K562 (cell line): ENCODE results near the gene RNH1. TPM values are rescaled to one million over a fixed set of nuclear protein-coding genes. Genes with fewer than 3 reads are reported as not detected.
A peak's percentile ranks its signal among the peaks of the same experiment; 100 is the strongest.

Source experiments
- ATAC-seq: fragments of 200-7000 bp; cut with Tn5 transposase; 3 replicates; pipeline ENCODE4 v1.9.1; 2020; ENCODE audit warnings: moderate library complexity
- BruUV-seq: library from RNA; stranded (reverse); fragments of 400-500 nt; replicated peaks from 2 replicates; lab custom pipeline; 2021; lab: Mats Ljungman, UMichigan
- CTCF ChIA-PET: fragments of 300-600 bp; formaldehyde crosslinking; extraction: SDS; loops from one replicate; lab custom pipeline; 2021; ENCODE audit warnings: low intra/inter-chr PET ratio; lab: Yijun Ruan, JAX
- POLR2A ChIA-PET: fragments of 300-600, 350-650 bp; sonication (Branson Sonifier 250); formaldehyde crosslinking; extraction: SDS; loops from one replicate; lab custom pipeline; 2021; ENCODE audit warnings: antibody characterized with exemption, inconsistent platforms; lab: Yijun Ruan, JAX
- DNase-seq, 4 experiments: peaks; one replicate each; pipeline versions ENCODE4 v3.0.0 to v3.0.0-alpha.2; 2011 to 2018; ENCODE audit warnings: low spot score in 3 of 4, mixed read lengths in 3 of 4; ENCODE audit errors: extremely low read depth in 1 of 4
- FAIRE-seq: peaks from 2 replicates; lab custom pipeline; 2011; peaks lifted over from hg19 to GRCh38; lab: Jason Lieb, UNC
- H2AFZ ChIP-seq: 2 replicates; pipeline ENCODE4 v1.6.0; 2011; ENCODE audit warnings: low read depth, low read length, control low read depth, inconsistent platforms
- H3K27ac ChIP-seq: fragments of 200-600 bp; 3 replicates; pipeline ENCODE4 v1.8.0; 2011; ENCODE audit warnings: low read depth, mild to moderate bottlenecking, control low read depth, inconsistent platforms, low read length, moderate library complexity, mixed read lengths; ENCODE audit errors: extremely low read depth
- H3K27me3 ChIP-seq, 2 experiments: fragments of 300-600 bp in 1 of 2; 2 replicates in 1 of 2; 3 replicates in 1 of 2; pipeline versions ENCODE4 v1.6.0 to v1.8.0; 2011; ENCODE audit warnings: inconsistent platforms in 2 of 2, low read length in 2 of 2, mild to moderate bottlenecking in 1 of 2, mixed read lengths in 1 of 2, moderate library complexity in 1 of 2; ENCODE audit not compliant: control insufficient read depth in 2 of 2, insufficient read depth in 2 of 2
- H3K36me3 ChIP-seq: fragments of 300-600 bp; 3 replicates; pipeline ENCODE4 v1.8.0; 2011; ENCODE audit warnings: mild to moderate bottlenecking, low read length, inconsistent platforms; ENCODE audit not compliant: control insufficient read depth, insufficient read depth
- H3K4me1 ChIP-seq, 2 experiments: fragments of 200-600 bp in 1 of 2; replicated peaks in 1 of 2; 2 replicates in 1 of 2; 3 replicates in 1 of 2; pipeline versions ENCODE4 v1.5.1 to v1.8.0; 2011; ENCODE audit warnings: inconsistent platforms in 2 of 2, low read length in 2 of 2, mild to moderate bottlenecking in 1 of 2, mixed read lengths in 1 of 2, moderate library complexity in 1 of 2; ENCODE audit not compliant: control insufficient read depth in 2 of 2, insufficient read depth in 2 of 2
- H3K4me2 ChIP-seq: 2 replicates; pipeline ENCODE4 v1.6.1; 2011; ENCODE audit warnings: low read length, control low read depth, inconsistent platforms, mixed read lengths; ENCODE audit not compliant: insufficient read depth
- H3K4me3 ChIP-seq: fragments of 200-600 bp; sonication (generic), shearing (Covaris generic); 2 replicates; pipeline ENCODE4 v1.5.1; 2016; ENCODE audit warnings: control low read depth, inconsistent platforms
- H3K79me2 ChIP-seq: fragments of 200-600 bp; 3 replicates; pipeline ENCODE4 v1.8.0; 2011; ENCODE audit warnings: low read length, inconsistent platforms; ENCODE audit not compliant: control insufficient read depth, insufficient read depth
- H3K9ac ChIP-seq, 2 experiments: 2 replicates each; pipeline versions ENCODE4 v1.6.0 to v1.6.1; 2011; ENCODE audit warnings: low read depth in 2 of 2, low read length in 2 of 2, control low read depth in 1 of 2, inconsistent platforms in 1 of 2, mild to moderate bottlenecking in 1 of 2, mixed read lengths in 1 of 2; ENCODE audit not compliant: insufficient read depth in 1 of 2
- H3K9me1 ChIP-seq: one replicate; pipeline ENCODE4 v1.6.0; 2011; ENCODE audit warnings: inconsistent platforms, mild to moderate bottlenecking, low read length, moderate library complexity; ENCODE audit not compliant: control insufficient read depth, insufficient read depth
- H3K9me3 ChIP-seq: replicated peaks from 2 replicates; pipeline ENCODE4 v1.5.1; 2011; ENCODE audit warnings: low read depth, low read length, inconsistent platforms; ENCODE audit not compliant: control insufficient read depth, insufficient read depth
- H4K20me1 ChIP-seq: replicated peaks from 2 replicates; pipeline ENCODE4 v1.6.1; 2011; ENCODE audit warnings: low read length, inconsistent platforms, mixed read lengths; ENCODE audit not compliant: control insufficient read depth, insufficient read depth
- CBX8 ChIP-seq: fragments of 200-600 bp; sonication (generic); IDR thresholded peaks from 2 replicates; pipeline ENCODE4 v1.6.1; 2012; ENCODE audit warnings: borderline replicate concordance, mixed run types, low read depth, mild to moderate bottlenecking, moderate library complexity, mixed read lengths, low read length, control low read depth, inconsistent platforms; ENCODE audit not compliant: poor library complexity, severe bottlenecking; ENCODE audit errors: extremely low read depth
- CHD2 ChIP-seq: IDR thresholded peaks from 2 replicates; pipeline ENCODE4 v1.6.1; 2011; ENCODE audit warnings: low read depth, low read length
- PKNOX1 ChIP-seq: fragments of 450-650 bp; IDR thresholded peaks from 2 replicates; pipeline ENCODE4 v1.6.1; 2016
- ZBTB40 ChIP-seq, 2 experiments: fragments of 450-650 bp in 1 of 2; sonication (generic) in 1 of 2; formaldehyde crosslinking in 1 of 2; IDR thresholded peaks; 2 replicates each; pipeline versions ENCODE4 v1.7.1 to v1.9.0; 2016 to 2022; ENCODE audit warnings: inconsistent platforms in 1 of 2, mild to moderate bottlenecking in 1 of 2, missing genetic modification reagents in 1 of 2
- ZFP36 ChIP-seq: fragments of 150-350 bp; IDR thresholded peaks from 2 replicates; pipeline ENCODE4 v1.6.1; 2018; ENCODE audit warnings: low read length, low read depth; ENCODE audit not compliant: partially characterized antibody
- ZNF76 ChIP-seq: fragments of 250-450 bp; sonication (Bioruptor Pico); IDR thresholded peaks from 2 replicates; pipeline ENCODE4 v1.4.0; 2020; ENCODE audit warnings: mild to moderate bottlenecking, moderate library complexity, borderline replicate concordance
- WGBS: fragments of 100-300 bp; shearing (Covaris generic); methylation state at CpG from one replicate; pipeline ENCODE4 v1.1.6; 2016; ENCODE audit warnings: low coverage, mixed read lengths; ENCODE audit not compliant: insufficient coverage; ENCODE audit errors: missing lambda C conversion rate; 5-methylcytosine and 5-hydroxymethylcytosine counted together
- in situ Hi-C: fragments of 300-500 bp; cut with MboI; formaldehyde crosslinking; loops from 4 replicates; pipeline ENCODE4 v1.15.0; 2018; ENCODE audit warnings: inconsistent platforms, mixed read lengths
- intact Hi-C: fragments of 100-400 bp; cut with micrococcal nuclease; formaldehyde crosslinking; loops from 2 replicates; pipeline ENCODE4 v1.14.2; 2022
- polyA plus RNA-seq, 8 experiments: library from polyadenylated mRNA; depleted of rRNA in 4 of 8; stranded (reverse) in 5 of 8; unstranded in 3 of 8; fragments of >200 nt; fragmentation: Nextera tagmentation in 2 of 8; fragmentation: Illumina TruSeq in 1 of 8; extraction: Ambion mirVana in 2 of 8; extraction: Trizol in 1 of 8; gene quantifications; 2 replicates each; pipeline versions ENCODE4 v1.2.1 to v1.2.3, GENCODE V29; 2011 to 2014; ENCODE audit warnings: inconsistent platforms in 1 of 8, missing spikeins in 1 of 8
- total RNA-seq, 7 experiments: library from RNA; depleted of rRNA in 6 of 7; stranded (reverse); fragments of >200 nt in 6 of 7; fragmentation: Illumina TruSeq in 2 of 7; extraction: Trizol in 2 of 7; gene quantifications; 2 replicates each; pipeline versions ENCODE4 v1.2.1 to v1.2.3, GENCODE V29; 2011 to 2021; ENCODE audit warnings: low replicate concordance in 1 of 7

RNH1 gene
- total and polyA plus RNA-seq, 9 of the 15 experiments (the other 6 are each of a cell fraction or from before 2014, with no cell fraction given) = 2.5 to 160 (median 44.3) TPM

- intact Hi-C loops (no loop called here), in situ Hi-C loops (no loop called here)
- Histone ChIP-seq H2AFZ (no peak overlapping the region), H3K79me2 (peaks cover 36% of the 10 kb centered on the region), H3K4me3 (no peak overlapping the region), H3K4me1 (peaks cover 0 to 38% of the 10 kb centered on the region in 2 experiments; a peak in 3 of 5 replicates), H3K9me1 (no peaks in the 10 kb centered on the region), H3K36me3 (peaks cover 24% of the 10 kb centered on the region), H3K9ac (peak overlapping the region in 1 of 2 experiments; percentile 17; a peak in 1 of 4 replicates), H3K4me2 (no peak overlapping the region), H4K20me1 (no peaks in the 10 kb centered on the region), H3K27me3 (no peaks in the 10 kb centered on the region), H3K9me3 (no peaks in the 10 kb centered on the region), H3K27ac (0 out of 3 replicates have a peak overlapping the region, but pooled peaks have one; percentile 35)
- ATAC-seq (no peak; the same call in 2 of the 3 replicates), FAIRE-seq (no peak), DNase-seq (no peak)
- ChIA-PET POLR2A (no interaction called here), CTCF (no interaction called here)
- BruUV-seq = no TSS peak
- 75% methylated on average over 6 of the region's 6 CpGs for WGBS
- TF ChIP-seq CBX8 (no peak), PKNOX1 (peak; percentile 70), CHD2 (no peak), ZFP36 (no peak), ZBTB40 (IDR thresholded peaks at IDR 0.05) (peak; percentile 91), ZBTB40 (CRISPR knock-in tag; IDR thresholded peaks at IDR 0.05) (peak; percentile 93), ZNF76 (no peak)
These were observed 38.5 kb downstream of the RNH1 start for GRCh38 chr11:468493-468892.
